Activated CD8-positive, alpha-beta T cell treated with anti-CD3 and anti-CD28 coated beads, Interleukin-2, amount 10 ng/mL, durations not matched to agents 7 days and 5 days (primary cell): ENCODE measurements around the gene WDR87. TPM values are rescaled to one million over a fixed set of nuclear protein-coding genes. Genes with fewer than 3 reads are reported as not detected.

Source experiments
- ATAC-seq: fragments of 150-1000 bp; cut with Tn5 transposase; one replicate; pipeline ENCODE4 v1.10.0; 2021; ENCODE audit warnings: moderate library complexity
- CTCF ChIA-PET: fragments of 350-600 bp; sonication (Branson Sonifier 250); formaldehyde crosslinking; loops from one replicate; lab custom pipeline; 2021; ENCODE audit warnings: antibody characterized with exemption; lab: Charles Lee
- POLR2A ChIA-PET: fragments of 350-600 bp; sonication (Branson Sonifier 250); formaldehyde crosslinking; loops from one replicate; lab custom pipeline; 2021; ENCODE audit warnings: antibody characterized with exemption; lab: Charles Lee
- DNase-seq: peaks from one replicate; pipeline ENCODE4 v3.0.0-alpha.2; 2020
- H3K27ac Mint-ChIP-seq: one replicate; pipeline ENCODE4 v1.8.0; 2021; ENCODE audit warnings: mild to moderate bottlenecking, mixed read lengths
- H3K27me3 Mint-ChIP-seq: one replicate; pipeline ENCODE4 v1.8.0; 2021; ENCODE audit warnings: low read depth, mixed read lengths
- H3K36me3 Mint-ChIP-seq: one replicate; pipeline ENCODE4 v1.8.0; 2021; ENCODE audit warnings: low read depth, mixed read lengths
- H3K4me1 Mint-ChIP-seq: one replicate; pipeline ENCODE4 v1.8.0; 2021; ENCODE audit warnings: low read depth, mixed read lengths
- H3K4me3 Mint-ChIP-seq: one replicate; pipeline ENCODE4 v1.8.0; 2021; ENCODE audit warnings: mild to moderate bottlenecking, mixed read lengths
- H3K9me3 Mint-ChIP-seq: one replicate; pipeline ENCODE4 v1.8.0; 2022; ENCODE audit warnings: mixed read lengths; ENCODE audit not compliant: insufficient read depth
- total RNA-seq, 2 experiments: library from RNA; stranded (reverse); gene quantifications; one replicate each; pipeline ENCODE4 v1.2.3, GENCODE V29; 2021

The WDR87 gene
- total RNA-seq, 2 experiments from 2014 or later = not detected

- Mint-ChIP-seq H3K4me1 (peaks cover 17% of the 10 kb centered on the region), H3K36me3 (no peaks in the 10 kb centered on the region), H3K9me3 (no peaks in the 10 kb centered on the region), H3K27ac (no peak overlapping the region), H3K4me3 (no peak overlapping the region), H3K27me3 (peaks cover 2% of the 10 kb centered on the region)
- DNase-seq (no peak), ATAC-seq (no peak)
- POLR2A ChIA-PET = interaction anchor here (0.6 to 1.2 kb wide), 2 partner anchors 142 to 146 kb away, joined by 3 read pairs; no protein-coding TSS in a partner anchor
- CTCF ChIA-PET = interaction anchor here (0.6 to 2.4 kb wide), 39 partner anchors 13 to 521 kb away, joined by 3 to 22 read pairs (median 5); partner anchors contain the start of genes CATSPERG and KCNK6
Observed at GRCh38 chr19:37903096-37903495, 3.3 kb downstream of the WDR87 start.

GRCh38 chr19:37902668-37903067, 3.7 kb downstream of the WDR87 start:
- peak; percentile 27 for ATAC-seq
- DNase-seq = peak; percentile 89
- ChIA-PET POLR2A (interaction anchor here (0.6 to 1.2 kb wide), 2 partner anchors 143 to 146 kb away, joined by 3 read pairs; no protein-coding TSS in a partner anchor), CTCF (interaction anchor here (0.6 to 2.4 kb wide), 53 partner anchors 9 to 521 kb away, joined by 3 to 22 read pairs (median 4); partner anchors contain the start of genes CATSPERG, KCNK6 and PPP1R14A)
- H3K4me1 Mint-ChIP-seq = peaks cover 15% of the 10 kb centered on the region
- H3K36me3 Mint-ChIP-seq = no peaks in the 10 kb centered on the region
- H3K27ac Mint-ChIP-seq = no peak overlapping the region
- H3K4me3 Mint-ChIP-seq = no peak overlapping the region
- no peaks in the 10 kb centered on the region for H3K9me3 Mint-ChIP-seq
- peaks cover 2% of the 10 kb centered on the region for H3K27me3 Mint-ChIP-seq

- POLR2A ChIA-PET = no interaction called here
- ATAC-seq (no peak), DNase-seq (no peak)
- H3K27me3 Mint-ChIP-seq = no peaks in the 10 kb centered on the region
- H3K4me3 Mint-ChIP-seq = no peak overlapping the region
- H3K9me3 Mint-ChIP-seq = no peaks in the 10 kb centered on the region
- H3K4me1 Mint-ChIP-seq = peaks cover 7% of the 10 kb centered on the region
- H3K27ac Mint-ChIP-seq = no peak overlapping the region
- CTCF ChIA-PET = no interaction called here
- no peaks in the 10 kb centered on the region for H3K36me3 Mint-ChIP-seq
Observed at GRCh38 chr19:37899966-37900365, 6.4 kb downstream of the WDR87 start.

DNA sequence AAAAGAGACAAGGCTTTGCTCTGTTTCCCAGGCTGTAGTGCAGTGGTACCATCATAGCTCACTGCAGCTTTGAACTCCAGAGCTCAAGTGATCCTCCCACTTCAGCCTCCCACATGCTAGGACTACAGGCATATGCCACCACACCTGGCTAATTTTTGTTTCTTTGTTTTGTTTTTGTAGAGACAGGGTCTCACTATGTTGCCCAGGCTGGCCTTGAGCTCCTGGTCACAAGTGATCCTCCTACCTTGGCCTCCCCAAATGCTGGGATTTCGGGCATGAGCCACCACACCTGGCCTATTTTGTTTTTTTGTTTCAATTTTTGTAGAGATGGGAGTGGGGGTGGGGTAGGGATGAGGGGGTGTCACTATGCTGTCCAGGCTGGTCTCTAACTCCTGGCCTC, 6.9 kb downstream of the WDR87 start:
- ChIA-PET CTCF (interaction anchor here (1.0 to 1.1 kb wide), 2 partner anchors 8 to 195 kb away, joined by 4 to 6 read pairs; partner anchors contain the start of gene SIPA1L3), POLR2A (no interaction called here)
- DNase-seq (no peak), ATAC-seq (no peak)
- no peaks in the 10 kb centered on the region for H3K27me3 Mint-ChIP-seq
- no peaks in the 10 kb centered on the region for H3K36me3 Mint-ChIP-seq
- H3K9me3 Mint-ChIP-seq = no peaks in the 10 kb centered on the region
- no peak overlapping the region for H3K27ac Mint-ChIP-seq
- H3K4me1 Mint-ChIP-seq = peaks cover 7% of the 10 kb centered on the region
- no peak overlapping the region for H3K4me3 Mint-ChIP-seq

DNA sequence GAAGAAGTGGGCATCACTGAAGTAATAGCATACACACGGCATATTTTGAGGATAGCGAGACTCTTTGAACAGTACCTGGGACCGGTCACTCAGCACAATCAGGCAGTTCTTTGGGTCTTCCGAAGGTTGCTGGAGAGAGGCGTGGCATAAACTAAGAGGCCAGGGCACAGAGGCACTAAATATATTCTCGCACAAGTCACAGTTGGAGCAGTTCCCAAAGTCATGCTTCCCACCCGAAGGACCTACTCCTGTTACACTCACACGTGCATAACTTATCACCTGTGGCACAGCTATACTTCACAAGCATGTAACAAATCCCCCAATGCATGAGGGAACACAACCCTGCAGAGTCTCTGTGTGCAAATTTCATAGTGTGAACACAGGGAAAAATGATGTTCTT, 10.2 kb downstream of the WDR87 start:
- Mint-ChIP-seq H3K27ac (no peak overlapping the region), H3K9me3 (no peaks in the 10 kb centered on the region), H3K4me1 (peaks cover 7% of the 10 kb centered on the region), H3K4me3 (no peak overlapping the region), H3K27me3 (no peaks in the 10 kb centered on the region), H3K36me3 (no peaks in the 10 kb centered on the region)
- DNase-seq = no peak
- ChIA-PET POLR2A (no interaction called here), CTCF (no interaction called here)
- ATAC-seq = no peak

- Mint-ChIP-seq H3K9me3 (no peaks in the 10 kb centered on the region), H3K27me3 (no peaks in the 10 kb centered on the region), H3K36me3 (no peaks in the 10 kb centered on the region), H3K4me1 (peaks cover 7% of the 10 kb centered on the region), H3K27ac (no peak overlapping the region), H3K4me3 (no peak overlapping the region)
- no peak for ATAC-seq
- POLR2A ChIA-PET = no interaction called here
- CTCF ChIA-PET = interaction anchor here (0.7 to 2.2 kb wide), 2 partner anchors 8 to 525 kb away, joined by 3 to 6 read pairs; no protein-coding TSS in a partner anchor
- DNase-seq = no peak
Observed at GRCh38 chr19:37893845-37894575, 12.4 kb downstream of the WDR87 start.

GRCh38 chr19:37886571-37886970, 19.8 kb downstream of the WDR87 start:
- Mint-ChIP-seq H3K4me1 (no peaks in the 10 kb centered on the region), H3K27me3 (no peaks in the 10 kb centered on the region), H3K36me3 (no peaks in the 10 kb centered on the region), H3K4me3 (no peak overlapping the region), H3K27ac (no peak overlapping the region), H3K9me3 (peaks cover 4% of the 10 kb centered on the region)
- ChIA-PET POLR2A (no interaction called here), CTCF (no interaction called here)
- ATAC-seq = no peak
- DNase-seq = no peak

GRCh38 chr19:37885392-37885791, 21.0 kb downstream of the WDR87 start:
- no peaks in the 10 kb centered on the region for H3K4me1 Mint-ChIP-seq
- POLR2A ChIA-PET = no interaction called here
- no peak overlapping the region for H3K4me3 Mint-ChIP-seq
- no peak overlapping the region for H3K27ac Mint-ChIP-seq
- DNase-seq (no peak), ATAC-seq (no peak)
- no peaks in the 10 kb centered on the region for H3K27me3 Mint-ChIP-seq
- no peaks in the 10 kb centered on the region for H3K36me3 Mint-ChIP-seq
- H3K9me3 Mint-ChIP-seq = peaks cover 4% of the 10 kb centered on the region
- CTCF ChIA-PET = no interaction called here

DNA sequence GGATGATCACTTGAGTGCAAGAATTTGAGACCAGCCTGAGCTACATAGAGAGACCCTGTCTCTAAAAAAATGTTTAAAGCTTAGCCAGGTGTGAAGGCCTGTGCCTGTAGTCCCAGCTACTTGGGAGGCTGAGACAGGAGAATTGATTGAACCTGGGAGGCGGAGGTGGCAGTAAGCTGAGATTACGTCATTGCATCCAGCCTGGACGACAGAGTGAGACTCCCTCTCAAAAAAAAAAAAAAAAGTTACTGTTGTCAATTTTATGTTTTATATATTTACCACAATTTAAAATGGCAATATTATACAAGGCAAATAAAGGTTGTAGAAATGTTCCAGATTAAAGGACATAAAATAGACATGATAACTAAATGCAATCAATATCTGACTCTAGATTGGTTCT, 29.2 kb downstream of the WDR87 start:
- no peaks in the 10 kb centered on the region for H3K4me1 Mint-ChIP-seq
- no peak for DNase-seq
- peaks cover 5% of the 10 kb centered on the region for H3K9me3 Mint-ChIP-seq
- H3K36me3 Mint-ChIP-seq = no peaks in the 10 kb centered on the region
- no peaks in the 10 kb centered on the region for H3K27me3 Mint-ChIP-seq
- no peak overlapping the region for H3K4me3 Mint-ChIP-seq
- ATAC-seq = no peak
- ChIA-PET POLR2A (no interaction called here), CTCF (no interaction called here)
- no peak overlapping the region for H3K27ac Mint-ChIP-seq

DNA sequence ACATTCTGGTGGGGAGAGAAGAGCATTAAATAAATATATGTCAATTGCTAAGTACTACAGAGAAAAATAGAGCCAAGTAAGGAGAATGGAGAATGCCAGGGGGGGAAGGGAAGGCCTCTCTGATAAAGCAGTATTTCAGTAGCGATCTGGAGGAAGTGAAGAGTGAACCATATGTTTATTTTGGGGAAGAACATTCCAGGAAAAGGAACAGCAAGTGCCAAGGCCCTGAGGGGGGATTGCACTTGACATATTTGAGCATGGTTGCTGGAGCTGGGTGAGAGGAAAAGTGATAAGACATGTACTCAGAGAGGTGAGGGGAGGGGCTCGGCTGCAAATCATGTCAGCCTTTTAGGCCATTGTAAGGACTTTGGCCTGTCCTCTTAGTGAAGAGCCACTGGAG, 30.4 kb downstream of the WDR87 start:
- CTCF ChIA-PET = no interaction called here
- peaks cover 5% of the 10 kb centered on the region for H3K9me3 Mint-ChIP-seq
- no peak for ATAC-seq

DNA sequence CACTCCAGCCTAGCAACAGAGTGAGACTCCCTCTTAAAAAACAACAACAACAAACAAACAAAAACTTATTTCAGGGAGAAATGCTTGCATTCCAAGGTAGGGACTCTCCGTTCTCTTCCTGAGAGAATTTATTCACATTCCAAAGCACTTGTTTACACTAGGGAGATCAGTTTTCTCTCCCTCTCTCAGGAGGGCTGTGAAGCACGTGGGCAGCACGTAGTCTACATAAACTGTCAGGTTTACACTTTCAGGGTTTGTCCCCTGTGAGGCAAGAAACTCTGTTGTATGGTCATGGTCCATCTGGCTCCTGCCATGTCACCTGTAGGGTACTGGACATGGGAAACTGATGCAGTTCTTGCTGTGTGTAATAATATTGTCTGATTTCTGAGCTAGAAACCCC, 31.6 kb downstream of the WDR87 start:
- H3K27ac Mint-ChIP-seq = no peak overlapping the region
- peaks cover 5% of the 10 kb centered on the region for H3K9me3 Mint-ChIP-seq
- no peaks in the 10 kb centered on the region for H3K27me3 Mint-ChIP-seq
- POLR2A ChIA-PET = no interaction called here
- CTCF ChIA-PET = no interaction called here
- DNase-seq = no peak
- H3K36me3 Mint-ChIP-seq = no peaks in the 10 kb centered on the region
- H3K4me3 Mint-ChIP-seq = no peak overlapping the region
- H3K4me1 Mint-ChIP-seq = no peaks in the 10 kb centered on the region
- ATAC-seq = no peak

More for the DNA sequence above, 30.4 kb downstream of the WDR87 start:
- DNase-seq = no peak
- Mint-ChIP-seq H3K36me3 (no peaks in the 10 kb centered on the region), H3K27me3 (no peaks in the 10 kb centered on the region), H3K27ac (no peak overlapping the region), H3K4me1 (no peaks in the 10 kb centered on the region), H3K4me3 (no peak overlapping the region)
- POLR2A ChIA-PET = no interaction called here

- no peak overlapping the region for H3K4me3 Mint-ChIP-seq
- no peaks in the 10 kb centered on the region for H3K27me3 Mint-ChIP-seq
- no peak for ATAC-seq
- ChIA-PET CTCF (no interaction called here), POLR2A (interaction anchor here (0.7 kb wide), 1 partner anchor 9 kb away, joined by 3 read pairs; no protein-coding TSS in a partner anchor)
- no peak for DNase-seq
- H3K9me3 Mint-ChIP-seq = peaks cover under 1% of the 10 kb centered on the region
- H3K36me3 Mint-ChIP-seq = no peaks in the 10 kb centered on the region
- H3K27ac Mint-ChIP-seq = no peak overlapping the region
- no peaks in the 10 kb centered on the region for H3K4me1 Mint-ChIP-seq
Observed at GRCh38 chr19:37872383-37872782, 34.0 kb downstream of the WDR87 start.
